Caco-2 (cell line): ENCODE results near the gene RGS19. TPM values are rescaled to one million over a fixed set of nuclear protein-coding genes. Genes with fewer than 3 reads are reported as not detected.

Experiments used
- BruUV-seq: library from RNA; stranded (reverse); fragments of 400-500 nt; replicated peaks from 2 replicates; lab custom pipeline; 2021; lab: Mats Ljungman, UMichigan
- CTCF ChIA-PET: fragments of 300-600 bp; sonication (Branson Sonifier 250); formaldehyde crosslinking; loops from one replicate; lab custom pipeline; 2022; ENCODE audit warnings: antibody characterized with exemption; lab: Charles Lee
- POLR2A ChIA-PET: fragments of 300-600 bp; sonication (Branson Sonifier 250); formaldehyde crosslinking; loops from one replicate; lab custom pipeline; 2022; ENCODE audit warnings: antibody characterized with exemption; lab: Charles Lee
- DNase-seq, 2 experiments: peaks; one replicate each; pipeline versions ENCODE4 v3.0.0 to v3.0.0-alpha.2; 2020 to 2022
- H3K27me3 ChIP-seq: replicated peaks from 2 replicates; pipeline ENCODE4 v1.6.0; 2011; ENCODE audit warnings: low read length; ENCODE audit not compliant: control insufficient read depth, insufficient read depth
- H3K36me3 ChIP-seq: 2 replicates; pipeline ENCODE4 v1.5.1; 2011; ENCODE audit warnings: low read length; ENCODE audit not compliant: control insufficient read depth, insufficient read depth
- H3K4me1 ChIP-seq: fragments of 250-450 bp; sonication (Bioruptor Pico); 2 replicates; pipeline ENCODE4 v1.5.1; 2020; ENCODE audit warnings: mild to moderate bottlenecking
- H3K4me3 ChIP-seq: 2 replicates; pipeline ENCODE4 v1.5.1; 2011; ENCODE audit warnings: low read depth, mild to moderate bottlenecking, control low read depth, low read length
- H3K9me3 ChIP-seq: fragments of 250-450 bp; sonication (Bioruptor Pico); 2 replicates; pipeline ENCODE4 v1.5.1; 2020; ENCODE audit warnings: mild to moderate bottlenecking, moderate library complexity
- H3K27ac Mint-ChIP-seq: one replicate; pipeline ENCODE4 v1.8.0; 2022; ENCODE audit warnings: mixed read lengths; ENCODE audit not compliant: unreplicated experiment
- H3K27me3 Mint-ChIP-seq: one replicate; pipeline ENCODE4 v1.8.0; 2022; ENCODE audit warnings: mixed read lengths; ENCODE audit not compliant: insufficient read depth, unreplicated experiment
- H3K36me3 Mint-ChIP-seq: one replicate; pipeline ENCODE4 v1.8.0; 2022; ENCODE audit warnings: mild to moderate bottlenecking, mixed read lengths; ENCODE audit not compliant: insufficient read depth, unreplicated experiment
- H3K4me1 Mint-ChIP-seq: one replicate; pipeline ENCODE4 v1.8.0; 2022; ENCODE audit warnings: low read depth, mixed read lengths; ENCODE audit not compliant: unreplicated experiment
- H3K4me3 Mint-ChIP-seq: one replicate; pipeline ENCODE4 v1.8.0; 2022; ENCODE audit warnings: mild to moderate bottlenecking, moderate library complexity, mixed read lengths; ENCODE audit not compliant: unreplicated experiment
- H3K9me3 Mint-ChIP-seq: one replicate; pipeline ENCODE4 v1.8.0; 2022; ENCODE audit warnings: mixed read lengths; ENCODE audit not compliant: unreplicated experiment
- CTCF ChIP-seq, 2 experiments: fragments of 200-600 bp in 1 of 2; IDR thresholded peaks; 1 replicate in 1 of 2; 2 replicates in 1 of 2; pipeline versions ENCODE4 v1.5.1 to v1.8.0; 2011 to 2022; ENCODE audit warnings: antibody characterized with exemption in 1 of 2, control low read depth in 1 of 2, inconsistent platforms in 1 of 2, low read depth in 1 of 2, low read length in 1 of 2, mild to moderate bottlenecking in 1 of 2, moderate library complexity in 1 of 2; ENCODE audit not compliant: insufficient read depth in 1 of 2, severe bottlenecking in 1 of 2, unreplicated experiment in 1 of 2
- intact Hi-C: fragments of 100-400 bp; cut with micrococcal nuclease; formaldehyde crosslinking; loops from one replicate; pipeline ENCODE4 v1.10.0; 2022; ENCODE audit not compliant: unreplicated experiment
- total RNA-seq: library from RNA; stranded (reverse); gene quantifications from 2 replicates; pipeline ENCODE4 v1.2.3, GENCODE V29; 2022

RGS19 gene
- total RNA-seq, 1 experiment from 2014 or later: 29.3 TPM

- Histone ChIP-seq H3K4me1 (no peaks in the 10 kb centered on the region), H3K36me3 (no peaks in the 10 kb centered on the region), H3K9me3 (no peaks in the 10 kb centered on the region), H3K27me3 (no peaks in the 10 kb centered on the region), H3K4me3 (no peak overlapping the region)
- TF ChIP-seq CTCF (IDR thresholded peaks at IDR 0.05; ENCODE audit: insufficient read depth in 1 of 2, low read depth in 1 of 2, low read length in 1 of 2, severe bottlenecking in 1 of 2, unreplicated experiment in 1 of 2): no peak
- ChIA-PET POLR2A (no interaction called here), CTCF (interaction anchor here (1.1 to 1.4 kb wide), 2 partner anchors 12 to 15 kb away, joined by 3 read pairs; no protein-coding TSS in a partner anchor)
- no peaks in the 10 kb centered on the region for H3K36me3 Mint-ChIP-seq
- no peaks in the 10 kb centered on the region for H3K4me1 Mint-ChIP-seq
- no peak overlapping the region for H3K27ac Mint-ChIP-seq
- peak; percentile 10 to 38 for DNase-seq
- BruUV-seq: no TSS peak
- intact Hi-C loops: no loop called here
- no peak overlapping the region for H3K4me3 Mint-ChIP-seq
- peaks cover 4% of the 10 kb centered on the region for H3K27me3 Mint-ChIP-seq
- H3K9me3 Mint-ChIP-seq: no peaks in the 10 kb centered on the region
These were observed 35.1 kb upstream of the RGS19 start for GRCh38 chr20:64114356-64114971.

GRCh38 chr20:64113796-64114355 lies 34.6 kb upstream of the RGS19 start:
- H3K27me3 ChIP-seq: no peaks in the 10 kb centered on the region
- H3K4me3 ChIP-seq: no peak overlapping the region
- Mint-ChIP-seq H3K4me3 (no peak overlapping the region), H3K27me3 (peaks cover 4% of the 10 kb centered on the region), H3K4me1 (no peaks in the 10 kb centered on the region), H3K27ac (no peak overlapping the region), H3K9me3 (no peaks in the 10 kb centered on the region), H3K36me3 (no peaks in the 10 kb centered on the region)
- BruUV-seq: no TSS peak
- CTCF ChIA-PET: interaction anchor here (1.1 to 1.4 kb wide), 2 partner anchors 11 to 15 kb away, joined by 3 read pairs; no protein-coding TSS in a partner anchor
- peak; percentile 3 to 43 for DNase-seq
- no peaks in the 10 kb centered on the region for H3K9me3 ChIP-seq
- POLR2A ChIA-PET: no interaction called here
- TF ChIP-seq CTCF (IDR thresholded peaks at IDR 0.05; ENCODE audit: insufficient read depth in 1 of 2, low read depth in 1 of 2, low read length in 1 of 2, severe bottlenecking in 1 of 2, unreplicated experiment in 1 of 2): no peak
- no peaks in the 10 kb centered on the region for H3K4me1 ChIP-seq
- H3K36me3 ChIP-seq: no peaks in the 10 kb centered on the region
- intact Hi-C loops: no loop called here

- no peaks in the 10 kb centered on the region for H3K4me1 ChIP-seq
- H3K4me3 ChIP-seq: no peak overlapping the region
- Mint-ChIP-seq H3K36me3 (no peaks in the 10 kb centered on the region), H3K4me1 (no peaks in the 10 kb centered on the region), H3K4me3 (no peak overlapping the region), H3K27ac (no peak overlapping the region), H3K9me3 (no peaks in the 10 kb centered on the region), H3K27me3 (peaks cover 4% of the 10 kb centered on the region)
- peak in 1 of 2 experiments; percentile 9 for DNase-seq
- intact Hi-C loops: no loop called here
- no peaks in the 10 kb centered on the region for H3K27me3 ChIP-seq
- ChIA-PET POLR2A (no interaction called here), CTCF (interaction anchor here (1.4 kb wide), 1 partner anchor 11 kb away, joined by 3 read pairs; no protein-coding TSS in a partner anchor)
- H3K36me3 ChIP-seq: no peaks in the 10 kb centered on the region
- no peak for TF ChIP-seq CTCF (IDR thresholded peaks at IDR 0.05; ENCODE audit: insufficient read depth in 1 of 2, low read depth in 1 of 2, low read length in 1 of 2, severe bottlenecking in 1 of 2, unreplicated experiment in 1 of 2)
- no peaks in the 10 kb centered on the region for H3K9me3 ChIP-seq
- no TSS peak for BruUV-seq
These were observed 34.1 kb upstream of the RGS19 start for GRCh38 chr20:64113444-64113775.
